Measurements from ENCODE around the gene PRPF38B.

DNA sequence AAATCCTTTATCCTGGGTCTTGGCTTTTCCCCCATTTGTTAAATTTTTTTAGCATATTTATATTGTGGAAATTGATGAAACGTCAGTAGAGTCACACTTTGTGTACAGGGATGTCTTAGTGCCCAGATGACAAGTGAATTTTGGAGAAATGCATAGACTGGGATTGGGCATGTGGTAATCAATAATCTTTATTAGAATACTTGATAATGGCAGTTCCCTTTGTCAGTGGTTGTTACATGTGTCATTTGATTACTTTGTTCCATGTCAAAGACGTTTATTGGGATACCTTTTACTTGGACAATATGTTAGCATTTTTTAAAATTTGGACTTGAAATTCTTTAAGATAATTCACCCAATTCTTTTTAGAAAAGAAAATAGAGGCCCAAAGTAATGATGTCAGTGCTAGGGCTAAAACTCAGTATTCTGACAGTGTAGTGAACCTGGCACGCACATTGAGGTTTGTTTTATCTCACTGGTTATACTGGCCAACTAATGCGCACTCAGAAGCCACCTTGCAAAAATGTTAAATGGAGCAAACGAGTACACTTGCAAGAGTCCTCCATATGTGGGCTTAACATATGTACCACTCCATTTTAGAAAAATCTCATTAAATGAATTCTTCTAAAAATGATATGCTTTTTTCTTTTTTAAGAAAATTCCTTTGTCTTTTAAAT, 9.2 kb downstream of the PRPF38B start:
- TF ChIP-seq GATA3 (IDR thresholded peaks at IDR 0.05; ENCODE audit: low read depth, low read length) (no peak), GATA2 (IDR thresholded peaks at IDR 0.05; ENCODE audit: low read depth, low read length) (no peak)
